Keratinocyte (primary cell): ENCODE data around the gene VRK3. TPM values are rescaled to one million over a fixed set of nuclear protein-coding genes. Genes with fewer than 3 reads are reported as not detected.

ENCODE experiments used
- DNase-seq: peaks from one replicate; pipeline ENCODE4 v3.0.0-alpha.2; 2011; ENCODE audit warnings: low read depth, missing footprints, low spot score
- FAIRE-seq: peaks from 2 replicates; lab custom pipeline; 2011; peaks lifted over from hg19 to GRCh38; lab: Jason Lieb, UNC
- H2AFZ ChIP-seq: 2 replicates; pipeline ENCODE4 v1.6.0; 2012; ENCODE audit warnings: low read length, control low read depth, inconsistent platforms; ENCODE audit not compliant: control insufficient read depth
- H3K27ac ChIP-seq: 2 replicates; pipeline ENCODE4 v1.5.1; 2011; ENCODE audit warnings: low read length; ENCODE audit not compliant: control insufficient read depth, insufficient read depth
- H3K27me3 ChIP-seq: 3 replicates; pipeline ENCODE4 v1.6.0; 2011; ENCODE audit warnings: low read length; ENCODE audit not compliant: control insufficient read depth, insufficient read depth; ENCODE audit errors: extremely low read depth
- H3K36me3 ChIP-seq, 2 experiments: 2 replicates in 1 of 2; 3 replicates in 1 of 2; pipeline ENCODE4 v1.5.1; 2011; ENCODE audit warnings: low read length in 2 of 2, mild to moderate bottlenecking in 1 of 2; ENCODE audit not compliant: control insufficient read depth in 2 of 2, insufficient read depth in 2 of 2; ENCODE audit errors: extremely low read depth in 1 of 2
- H3K4me1 ChIP-seq: 3 replicates; pipeline ENCODE4 v1.5.1; 2011; ENCODE audit warnings: low read length; ENCODE audit not compliant: control insufficient read depth, insufficient read depth; ENCODE audit errors: extremely low read depth
- H3K4me2 ChIP-seq: 3 replicates; pipeline ENCODE4 v1.6.0; 2011; ENCODE audit warnings: low read depth, low read length; ENCODE audit not compliant: control insufficient read depth, insufficient read depth; ENCODE audit errors: extremely low read depth
- H3K4me3 ChIP-seq, 3 experiments: fragments of 200-600 bp in 1 of 3; sonication (generic) in 1 of 3; 2 replicates in 2 of 3; 3 replicates in 1 of 3; pipeline ENCODE4 v1.5.1; 2011 to 2016; ENCODE audit warnings: low read length in 3 of 3, mild to moderate bottlenecking in 3 of 3, control low read depth in 2 of 3, inconsistent platforms in 1 of 3, low read depth in 1 of 3, mixed read lengths in 1 of 3, mixed run types in 1 of 3, moderate library complexity in 1 of 3; ENCODE audit not compliant: control insufficient read depth in 2 of 3, insufficient read depth in 2 of 3; ENCODE audit errors: extremely low read depth in 1 of 3
- H3K79me2 ChIP-seq: 2 replicates; pipeline ENCODE4 v1.6.0; 2012; ENCODE audit warnings: low read length; ENCODE audit not compliant: control insufficient read depth, insufficient read depth
- H3K9ac ChIP-seq: 3 replicates; pipeline ENCODE4 v1.6.0; 2011; ENCODE audit warnings: low read length; ENCODE audit not compliant: control insufficient read depth, insufficient read depth; ENCODE audit errors: extremely low read depth
- H3K9me1 ChIP-seq: 3 replicates; pipeline ENCODE4 v1.6.0; 2011; ENCODE audit warnings: low read length; ENCODE audit not compliant: control insufficient read depth, insufficient read depth; ENCODE audit errors: extremely low read depth
- H3K9me3 ChIP-seq: 2 replicates; pipeline ENCODE4 v1.5.1; 2012; ENCODE audit warnings: low read depth, low read length; ENCODE audit not compliant: control insufficient read depth
- H4K20me1 ChIP-seq: 3 replicates; pipeline ENCODE4 v1.6.0; 2011; ENCODE audit warnings: low read length; ENCODE audit not compliant: control insufficient read depth, insufficient read depth; ENCODE audit errors: extremely low read depth
- CTCF ChIP-seq, 3 experiments: IDR thresholded peaks in 1 of 3; conservative IDR thresholded peaks in 1 of 3; optimal IDR thresholded peaks in 1 of 3; 2 replicates in 2 of 3; 3 replicates in 1 of 3; pipeline versions ENCODE3 to v1.5.1; 2011; ENCODE audit warnings: low read length in 3 of 3, mild to moderate bottlenecking in 3 of 3, moderate library complexity in 2 of 3, control low read depth in 1 of 3, inconsistent platforms in 1 of 3; ENCODE audit not compliant: insufficient read depth in 2 of 3; ENCODE audit errors: extremely low read depth in 1 of 3
- EZH2 ChIP-seq: IDR thresholded peaks from one replicate; pipeline ENCODE4 v1.6.1; 2012; ENCODE audit warnings: inconsistent platforms, mild to moderate bottlenecking, low read length, moderate library complexity
- dilution Hi-C: fragments of 300-500 bp; cut with MboI; formaldehyde crosslinking; loops from one replicate; pipeline ENCODE4 v1.7.0; 2020; ENCODE audit warnings: low sequenced_read_pairs; ENCODE audit not compliant: extremely low pct_ligation_motif_present
- polyA plus RNA-seq, 5 experiments: library from polyadenylated mRNA; depleted of rRNA in 3 of 5; stranded (reverse) in 3 of 5; stranded (forward) in 1 of 5; unstranded in 1 of 5; fragments of >200 nt; gene quantifications; 1 replicate in 1 of 5; 2 replicates in 3 of 5; 3 replicates in 1 of 5; pipeline versions ENCODE4 v1.2.1 to v1.2.3, GENCODE V29; 2011 to 2012; ENCODE audit warnings: missing spikeins in 2 of 5, low read depth in 1 of 5, low replicate concordance in 1 of 5

VRK3 gene
- polyA plus RNA-seq, 1 donor (not counting 4 experiments of a cell fraction or from before 2014, with no cell fraction given), result 15.6 TPM

- DNase-seq (no peak), FAIRE-seq (no peak)
- peaks cover 15 to 35% of the 10 kb centered on the region in 2 experiments for H3K36me3 ChIP-seq
- no peak overlapping the region for H3K9ac ChIP-seq
- peaks cover 61% of the 10 kb centered on the region for H3K79me2 ChIP-seq
- peaks cover 3% of the 10 kb centered on the region for H4K20me1 ChIP-seq
- H2AFZ ChIP-seq, result no peak overlapping the region
- no peaks in the 10 kb centered on the region for H3K9me3 ChIP-seq
- H3K9me1 ChIP-seq, result peaks cover 2% of the 10 kb centered on the region
- no peak overlapping the region for H3K4me3 ChIP-seq
- dilution Hi-C loops, result no loop called here
- H3K27me3 ChIP-seq, result no peaks in the 10 kb centered on the region
- no peak for TF ChIP-seq CTCF (optimal IDR thresholded peaks at IDR 0.05 in 1 of 3, IDR thresholded peaks at IDR 0.05 in 1 of 3, conservative IDR thresholded peaks at IDR 0.05 in 1 of 3; ENCODE audit: extremely low read depth in 1 of 3, insufficient read depth in 2 of 3, low read length in 3 of 3)
- no peak for TF ChIP-seq EZH2
- peak overlapping the region; percentile 33 for H3K4me2 ChIP-seq
- peaks cover 22% of the 10 kb centered on the region for H3K4me1 ChIP-seq
- H3K27ac ChIP-seq, result peak overlapping the region; percentile 97
Observed at GRCh38 chr19:49927526-49928264, 97.5 kb downstream of the VRK3 start.

GRCh38 chr19:49926515-49926914, 98.7 kb downstream of the VRK3 start:
- TF ChIP-seq EZH2 (no peak), CTCF (optimal IDR thresholded peaks at IDR 0.05 in 1 of 3, IDR thresholded peaks at IDR 0.05 in 1 of 3, conservative IDR thresholded peaks at IDR 0.05 in 1 of 3; ENCODE audit: extremely low read depth in 1 of 3, insufficient read depth in 2 of 3, low read length in 3 of 3) (no peak)
- Histone ChIP-seq H3K4me1 (peaks cover 15% of the 10 kb centered on the region), H3K36me3 (peaks cover 18 to 39% of the 10 kb centered on the region in 2 experiments), H3K79me2 (peaks cover 73% of the 10 kb centered on the region), H2AFZ (no peak overlapping the region), H3K4me2 (no peak overlapping the region), H3K9ac (no peak overlapping the region), H3K27me3 (no peaks in the 10 kb centered on the region), H3K9me1 (peaks cover 2% of the 10 kb centered on the region), H3K9me3 (no peaks in the 10 kb centered on the region), H3K27ac (no peak overlapping the region), H3K4me3 (no peak overlapping the region), H4K20me1 (peaks cover 5% of the 10 kb centered on the region)
- FAIRE-seq (no peak), DNase-seq (no peak)
- dilution Hi-C loops, result no loop called here

Other genes with a start within 250 kb of the VRK3 start
- 2.6 to 4.7 TPM (median 3.7 TPM) in 3 replicates for gene FUZ, start 212.1 kb downstream of the VRK3 start, polyA plus RNA-seq
- gene MED25, start 207.1 kb downstream of the VRK3 start, polyA plus RNA-seq, result 12.5 to 37.0 TPM (median 13.9 TPM) in 3 replicates
- 22.9 to 49.0 TPM (median 32.1 TPM) in 3 replicates for gene PTOV1, start 174.2 kb downstream of the VRK3 start, polyA plus RNA-seq
- gene PNKP, start 157.8 kb downstream of the VRK3 start, polyA plus RNA-seq, result 19.3 to 26.4 TPM (median 19.6 TPM) in 3 replicates
- gene AKT1S1, start 148.0 kb downstream of the VRK3 start, polyA plus RNA-seq, result 27.2 to 43.8 TPM (median 28.8 TPM) in 3 replicates
- gene TBC1D17, start 147.7 kb downstream of the VRK3 start, polyA plus RNA-seq, result 9.0 to 25.6 TPM (median 9.4 TPM) in 3 replicates
- 0.09 to 0.22 TPM (median 0.13 TPM) in 3 replicates for gene IL4I1, start 128.5 kb downstream of the VRK3 start, polyA plus RNA-seq
- gene ATF5, start 96.2 kb downstream of the VRK3 start, polyA plus RNA-seq, result 4.6 to 9.3 TPM (median 6.0 TPM) in 3 replicates
- gene NUP62, start 95.9 kb downstream of the VRK3 start, polyA plus RNA-seq, result 10.1 to 16.6 TPM (median 12.9 TPM) in 3 replicates
- not detected in 3 replicates for gene SIGLEC11, start 64.2 kb downstream of the VRK3 start, polyA plus RNA-seq
- 5.4 to 9.3 TPM (median 7.7 TPM) in 3 replicates for gene ZNF473, start 633 bp upstream of the VRK3 start, polyA plus RNA-seq
- gene IZUMO2, start 137.9 kb upstream of the VRK3 start, polyA plus RNA-seq, result not detected in 3 replicates
- 0.14 to 0.55 TPM (median 0.20 TPM) in 3 replicates for gene MYH14, start 178.2 kb upstream of the VRK3 start, polyA plus RNA-seq